GM10266 (cell line): ENCODE results near the gene FAM107B.
"Not testable (repeated sequence)": the region's sequence is repeated elsewhere in the genome, so short reads cannot be mapped to it uniquely, and the experiment has no call there.

ENCODE experiments used
- DNase-seq: peaks from one replicate; pipeline ENCODE4 v3.0.0; 2012; ENCODE audit errors: extremely low spot score
- CTCF ChIP-seq: IDR thresholded peaks from 2 replicates; pipeline ENCODE4 v1.5.1; 2012; ENCODE audit warnings: mild to moderate bottlenecking, low read depth; ENCODE audit not compliant: control insufficient read depth, insufficient read depth; ENCODE audit errors: missing control alignments

Gene FAM107B

GRCh38 chr10:14592026-14592425, 182.7 kb downstream of the FAM107B start:
- TF ChIP-seq CTCF: no peak
- DNase-seq: no peak

DNA sequence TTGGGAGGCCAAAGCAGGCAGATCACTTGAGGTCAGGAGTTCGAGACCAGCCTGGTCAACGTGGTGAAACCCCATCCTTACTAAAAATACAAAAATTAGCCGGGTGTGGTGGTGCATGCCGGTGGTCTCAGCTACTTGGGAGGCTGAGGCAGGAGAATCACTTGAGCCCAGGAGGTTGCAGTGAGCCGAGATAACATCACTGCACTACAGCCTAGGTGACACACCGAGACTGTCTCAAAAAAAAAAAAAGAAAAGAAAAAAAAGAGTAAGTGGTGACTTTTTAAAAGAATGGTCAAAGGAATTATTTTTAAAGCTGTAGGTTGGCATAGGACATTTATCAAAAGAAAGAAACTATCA, 185.8 kb downstream of the FAM107B start:
- DNase-seq: not testable (repeated sequence)

- no peak for TF ChIP-seq CTCF
- DNase-seq: peak; percentile 63
Observed at GRCh38 chr10:14588084-14588937, 186.4 kb downstream of the FAM107B start.

DNA sequence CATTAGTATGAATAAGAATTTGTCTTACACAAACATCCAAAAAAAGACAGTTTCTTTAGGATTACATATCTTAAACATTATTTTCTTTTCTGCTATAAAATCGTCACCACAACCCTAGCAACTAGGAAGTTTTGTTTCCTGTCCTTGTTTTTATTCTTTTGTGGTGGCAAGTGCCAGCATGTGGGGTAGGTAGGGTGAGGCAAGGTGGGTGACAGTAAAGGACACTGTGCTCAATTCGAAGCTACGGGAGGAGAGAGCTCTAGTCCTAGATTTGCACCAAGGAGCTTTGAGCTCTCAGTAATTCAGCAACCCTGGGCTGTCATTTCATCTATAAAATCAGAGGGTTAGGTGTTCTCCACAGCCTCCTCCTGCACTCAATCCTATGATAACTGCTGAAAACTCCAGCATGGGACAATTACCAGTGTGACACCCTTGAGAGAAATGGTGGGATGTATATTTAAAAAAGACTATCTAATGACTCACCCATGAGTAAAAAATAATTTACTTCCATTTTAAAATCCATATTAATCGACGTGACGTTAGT, 187.1 kb downstream of the FAM107B start:
- TF ChIP-seq CTCF: no peak
- no peak for DNase-seq

DNA sequence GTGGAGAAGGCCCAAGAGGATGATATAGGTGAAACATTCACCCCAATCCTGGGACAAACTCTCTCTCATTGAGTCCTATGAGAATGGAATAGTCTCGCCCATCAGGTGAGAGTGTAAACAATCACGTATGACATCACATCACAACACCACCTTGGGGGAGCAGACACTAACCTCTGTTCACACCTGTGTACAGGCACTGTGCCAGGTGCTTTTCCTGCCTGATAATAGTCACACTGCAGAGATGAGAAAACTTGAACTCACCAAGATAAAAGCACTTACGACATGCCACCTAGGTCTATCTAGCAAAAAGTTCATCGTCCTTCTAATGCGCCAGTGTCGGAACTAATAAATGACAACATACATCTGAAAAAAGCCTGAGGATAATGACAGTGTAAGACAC, 187.8 kb downstream of the FAM107B start:
- no peak for DNase-seq

DNA sequence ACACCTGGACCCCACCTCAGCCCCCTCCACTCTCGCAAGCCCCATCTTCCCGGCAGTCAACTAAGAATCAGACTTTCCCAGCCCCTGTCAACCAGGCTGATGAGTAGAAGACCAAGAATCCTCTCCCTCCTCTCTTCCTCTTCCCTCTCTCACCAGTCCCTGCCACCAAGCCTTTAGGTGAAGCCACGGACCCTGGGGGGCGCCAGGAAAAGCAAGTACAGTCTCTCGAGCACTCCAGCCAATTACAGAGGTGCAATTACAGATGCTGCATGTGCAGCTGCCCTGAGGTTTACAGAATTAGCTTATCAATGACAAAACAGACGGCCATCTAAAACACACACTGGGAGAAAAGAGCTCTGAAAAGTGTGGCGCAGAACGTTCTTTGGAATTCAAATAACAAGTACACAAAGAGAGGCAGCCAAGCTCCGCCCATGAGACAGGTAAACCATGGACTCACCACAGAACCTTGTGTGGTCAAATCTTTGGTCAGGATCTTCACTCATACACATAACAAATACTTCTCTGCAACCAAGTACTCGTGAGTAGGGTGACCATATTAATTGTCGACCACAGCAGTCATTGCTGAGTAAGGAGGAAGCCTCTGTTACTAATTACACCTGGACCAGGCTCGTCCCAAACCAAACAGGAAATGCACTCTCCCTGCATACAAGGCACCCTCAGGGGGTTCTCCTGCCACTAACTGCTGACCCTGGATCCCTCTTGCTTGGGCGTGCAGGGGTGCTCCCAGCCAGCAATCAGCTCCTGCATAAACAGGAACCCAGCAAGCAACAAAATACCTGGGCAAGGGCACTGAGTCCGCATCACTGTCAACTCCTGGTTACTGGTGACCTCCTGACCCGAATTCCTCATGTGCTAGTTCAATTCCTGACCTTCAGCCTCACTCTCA, 189.2 kb downstream of the FAM107B start:
- TF ChIP-seq CTCF: no peak
- no peak for DNase-seq

More for the DNA sequence above, 187.8 kb downstream of the FAM107B start:
- no peak for TF ChIP-seq CTCF

DNA sequence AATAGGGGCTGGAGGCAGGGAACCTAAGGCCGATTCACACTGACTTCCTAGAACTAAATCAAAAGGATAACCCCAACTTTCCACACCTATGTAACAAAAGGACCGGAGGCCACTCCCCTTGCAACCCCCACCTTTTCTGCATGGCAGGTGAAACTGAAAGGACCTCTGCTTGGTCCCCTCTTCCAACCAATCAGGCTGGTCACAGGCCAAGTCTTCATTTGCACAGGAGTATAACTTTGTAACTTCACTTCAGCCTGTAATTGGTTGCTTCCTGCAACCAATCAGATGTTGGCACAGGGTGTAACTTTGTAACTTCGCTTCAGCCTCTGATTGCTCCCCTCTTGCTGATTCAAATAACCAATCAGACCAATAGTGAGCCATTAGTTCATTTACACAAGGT, 190.0 kb downstream of the FAM107B start:
- no peak for DNase-seq
- no peak for TF ChIP-seq CTCF
